Prostate gland (tissue), 2 donors: Measurements from ENCODE around the gene NEK6.

ENCODE experiments used
- POLR2A ChIP-seq: fragments of 450-650 bp; IDR thresholded peaks from one replicate; pipeline ENCODE4 v1.6.1; 2016; ENCODE audit warnings: antibody characterized with exemption, mild to moderate bottlenecking
- POLR2AphosphoS5 ChIP-seq: sonication (generic); formaldehyde crosslinking; IDR thresholded peaks from one replicate; pipeline ENCODE4 v1.6.1; 2017; ENCODE audit warnings: antibody characterized with exemption
- TF ChIP-seq, protein P1 (sequence below), 4 experiments: fragments of 200-600 bp in 2 of 4; fragments of 450-650 bp in 2 of 4; sonication (generic) in 2 of 4; IDR thresholded peaks; 1 replicate in 3 of 4; 2 replicates in 1 of 4; pipeline ENCODE4 v1.5.1; 2016 to 2019; ENCODE audit warnings: antibody characterized with exemption in 4 of 4, mild to moderate bottlenecking in 2 of 4, moderate library complexity in 2 of 4

DNA sequence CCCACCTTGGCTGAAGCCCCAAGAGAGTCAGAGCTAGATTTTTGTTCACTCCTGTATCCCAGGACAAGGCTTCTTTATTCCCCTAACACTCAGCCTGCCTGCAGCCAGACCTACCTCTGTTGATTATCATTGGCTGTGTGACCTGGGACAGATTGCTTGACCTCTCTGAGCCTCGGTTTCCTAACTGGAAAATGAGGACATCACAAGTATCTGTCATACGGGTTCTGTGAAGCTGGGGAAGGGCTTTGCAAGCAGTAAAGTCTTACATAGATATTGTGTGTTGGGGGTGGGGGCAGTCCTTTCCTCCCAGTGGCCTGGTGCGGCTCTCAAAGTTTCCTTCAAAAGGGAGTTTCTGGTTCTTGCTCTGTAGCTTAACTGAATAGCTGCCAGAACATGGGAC is 2.5 kb upstream of the NEK6 start:
- TF ChIP-seq, protein P1, sequence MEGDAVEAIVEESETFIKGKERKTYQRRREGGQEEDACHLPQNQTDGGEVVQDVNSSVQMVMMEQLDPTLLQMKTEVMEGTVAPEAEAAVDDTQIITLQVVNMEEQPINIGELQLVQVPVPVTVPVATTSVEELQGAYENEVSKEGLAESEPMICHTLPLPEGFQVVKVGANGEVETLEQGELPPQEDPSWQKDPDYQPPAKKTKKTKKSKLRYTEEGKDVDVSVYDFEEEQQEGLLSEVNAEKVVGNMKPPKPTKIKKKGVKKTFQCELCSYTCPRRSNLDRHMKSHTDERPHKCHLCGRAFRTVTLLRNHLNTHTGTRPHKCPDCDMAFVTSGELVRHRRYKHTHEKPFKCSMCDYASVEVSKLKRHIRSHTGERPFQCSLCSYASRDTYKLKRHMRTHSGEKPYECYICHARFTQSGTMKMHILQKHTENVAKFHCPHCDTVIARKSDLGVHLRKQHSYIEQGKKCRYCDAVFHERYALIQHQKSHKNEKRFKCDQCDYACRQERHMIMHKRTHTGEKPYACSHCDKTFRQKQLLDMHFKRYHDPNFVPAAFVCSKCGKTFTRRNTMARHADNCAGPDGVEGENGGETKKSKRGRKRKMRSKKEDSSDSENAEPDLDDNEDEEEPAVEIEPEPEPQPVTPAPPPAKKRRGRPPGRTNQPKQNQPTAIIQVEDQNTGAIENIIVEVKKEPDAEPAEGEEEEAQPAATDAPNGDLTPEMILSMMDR (IDR thresholded peaks at IDR 0.05) = no peak
- TF ChIP-seq POLR2AphosphoS5 (no peak), POLR2A (no peak)
